HEK293 (cell line): ENCODE data around the gene LNP1.

Source experiments
- CTCF ChIA-PET: fragments of 350-600 bp; formaldehyde crosslinking; extraction: SDS; loops from one replicate; lab custom pipeline; 2021; ENCODE audit warnings: antibody characterized with exemption; lab: Yijun Ruan, JAX
- POLR2A ChIA-PET: fragments of 300-600 bp; formaldehyde crosslinking; extraction: SDS; loops from one replicate; lab custom pipeline; 2020; ENCODE audit warnings: antibody characterized with exemption, inconsistent platforms; lab: Yijun Ruan, JAX
- H3K27ac ChIP-seq: fragments of 200-500 bp; sonication (Bioruptor generic); 2 replicates; pipeline ENCODE4 v1.5.1; 2014; ENCODE audit warnings: low read depth, low read length, control low read depth, inconsistent platforms; ENCODE audit errors: extremely low read depth
- H3K36me3 ChIP-seq, 2 experiments: fragments of 200-500 bp in 1 of 2; sonication (Bioruptor generic) in 1 of 2; 1 replicate in 1 of 2; 2 replicates in 1 of 2; pipeline ENCODE4 v1.5.1; 2014 to 2017; ENCODE audit warnings: inconsistent platforms in 2 of 2, low read length in 2 of 2; ENCODE audit not compliant: control insufficient read depth in 2 of 2, insufficient read depth in 1 of 2
- H3K4me1 ChIP-seq: fragments of 200-500 bp; sonication (Bioruptor generic); 2 replicates; pipeline ENCODE4 v1.5.1; 2014; ENCODE audit warnings: mild to moderate bottlenecking, low read length, inconsistent platforms; ENCODE audit not compliant: control insufficient read depth, insufficient read depth
- H3K4me3 ChIP-seq: 2 replicates; pipeline ENCODE4 v1.5.1; 2011; ENCODE audit warnings: low read depth, mild to moderate bottlenecking, control low read depth, low read length, moderate library complexity
- H3K9me3 ChIP-seq: fragments of 200-500 bp; sonication (Bioruptor generic); 2 replicates; pipeline ENCODE4 v1.5.1; 2014; ENCODE audit warnings: low read depth, low read length, inconsistent platforms; ENCODE audit not compliant: control insufficient read depth, insufficient read depth
- CTCF ChIP-seq: fragments of 450-650 bp; formaldehyde crosslinking; IDR thresholded peaks from 2 replicates; pipeline ENCODE4 v1.5.1; 2016; ENCODE audit warnings: missing biosample characterization, missing genetic modification characterization
- FEZF1 ChIP-seq: fragments of 450-650 bp; formaldehyde crosslinking; IDR thresholded peaks from 2 replicates; pipeline ENCODE4 v1.5.1; 2016; ENCODE audit warnings: missing biosample characterization, missing genetic modification characterization
- HIC1 ChIP-seq: fragments of 450-650 bp; formaldehyde crosslinking; IDR thresholded peaks from 2 replicates; pipeline ENCODE4 v1.5.1; 2016; ENCODE audit warnings: missing biosample characterization, missing genetic modification characterization
- INSM2 ChIP-seq: fragments of 450-650 bp; formaldehyde crosslinking; IDR thresholded peaks from 2 replicates; pipeline ENCODE4 v1.5.1; 2016; ENCODE audit warnings: missing biosample characterization, missing genetic modification characterization
- SETDB1 ChIP-seq: IDR thresholded peaks from one replicate; pipeline ENCODE4 v1.6.1; 2017; ENCODE audit warnings: mild to moderate bottlenecking, low read length, moderate library complexity, mixed read lengths; ENCODE audit not compliant: insufficient read length
- ZBTB20 ChIP-seq: fragments of 450-650 bp; formaldehyde crosslinking; IDR thresholded peaks from 2 replicates; pipeline ENCODE4 v1.5.1; 2016; ENCODE audit warnings: missing biosample characterization, missing genetic modification characterization
- ZNF169 ChIP-seq: fragments of 450-650 bp; formaldehyde crosslinking; IDR thresholded peaks from 2 replicates; pipeline ENCODE4 v1.5.1; 2016; ENCODE audit warnings: missing biosample characterization, missing genetic modification characterization
- ZNF18 ChIP-seq: fragments of 450-650 bp; formaldehyde crosslinking; IDR thresholded peaks from 2 replicates; pipeline ENCODE4 v1.5.1; 2016; ENCODE audit warnings: missing biosample characterization, missing genetic modification characterization
- ZNF202 ChIP-seq: fragments of 450-650 bp; formaldehyde crosslinking; IDR thresholded peaks from 2 replicates; pipeline ENCODE4 v1.5.1; 2016; ENCODE audit warnings: missing biosample characterization, missing genetic modification characterization, borderline replicate concordance
- ZNF404 ChIP-seq: fragments of 450-650 bp; formaldehyde crosslinking; IDR thresholded peaks from 2 replicates; pipeline ENCODE4 v1.5.1; 2017; ENCODE audit warnings: missing biosample characterization, missing genetic modification characterization
- ZNF426 ChIP-seq: fragments of 450-650 bp; formaldehyde crosslinking; IDR thresholded peaks from 2 replicates; pipeline ENCODE4 v1.5.1; 2017; ENCODE audit warnings: missing biosample characterization, missing genetic modification characterization, mild to moderate bottlenecking, inconsistent platforms, moderate library complexity
- ZNF433 ChIP-seq: fragments of 450-650 bp; formaldehyde crosslinking; IDR thresholded peaks from 2 replicates; pipeline ENCODE4 v1.5.1; 2016; ENCODE audit warnings: missing biosample characterization, missing genetic modification characterization, low read depth
- ZNF449 ChIP-seq: fragments of 450-650 bp; formaldehyde crosslinking; IDR thresholded peaks from 2 replicates; pipeline ENCODE4 v1.5.1; 2017; ENCODE audit warnings: missing biosample characterization, mild to moderate bottlenecking, missing genetic modification characterization, moderate library complexity
- ZNF501 ChIP-seq: fragments of 450-650 bp; formaldehyde crosslinking; IDR thresholded peaks from 2 replicates; pipeline ENCODE4 v1.5.1; 2016; ENCODE audit warnings: missing biosample characterization, missing genetic modification characterization
- ZNF621 ChIP-seq: fragments of 450-650 bp; formaldehyde crosslinking; IDR thresholded peaks from 2 replicates; pipeline ENCODE4 v1.5.1; 2017; ENCODE audit warnings: missing biosample characterization, missing genetic modification characterization
- ZNF639 ChIP-seq: fragments of 450-650 bp; formaldehyde crosslinking; IDR thresholded peaks from 2 replicates; pipeline ENCODE4 v1.5.1; 2016; ENCODE audit warnings: missing biosample characterization, missing genetic modification characterization
- ZNF704 ChIP-seq: fragments of 450-650 bp; formaldehyde crosslinking; IDR thresholded peaks from 2 replicates; pipeline ENCODE4 v1.5.1; 2016; ENCODE audit warnings: missing biosample characterization, missing genetic modification characterization
- ZNF843 ChIP-seq: fragments of 450-650 bp; formaldehyde crosslinking; IDR thresholded peaks from 2 replicates; pipeline ENCODE4 v1.5.1; 2016; ENCODE audit warnings: missing biosample characterization, missing genetic modification characterization
- ZSCAN30 ChIP-seq: fragments of 450-650 bp; IDR thresholded peaks from 2 replicates; pipeline ENCODE4 v1.5.1; 2018; ENCODE audit warnings: missing biosample characterization, mild to moderate bottlenecking, missing genetic modification characterization, moderate library complexity

LNP1 gene

GRCh38 chr3:100427699-100428098, 26.4 kb downstream of the LNP1 start:
- POLR2A ChIA-PET = no interaction called here

GRCh38 chr3:100429187-100429716, 27.9 kb downstream of the LNP1 start:
- no peaks in the 10 kb centered on the region for H3K36me3 ChIP-seq
- no peak overlapping the region for H3K4me3 ChIP-seq
- no peaks in the 10 kb centered on the region for H3K9me3 ChIP-seq
- ChIA-PET POLR2A (no interaction called here), CTCF (no interaction called here)
- H3K27ac ChIP-seq = no peak overlapping the region
- peaks cover 6% of the 10 kb centered on the region; the same call in 1 of the 2 replicates for H3K4me1 ChIP-seq
- TF ChIP-seq ZNF501 (tag by site-specific recombination) (no peak), SETDB1 (no peak), ZNF18 (no peak), FEZF1 (tag by site-specific recombination) (no peak), HIC1 (no peak), ZNF449 (tag by site-specific recombination) (no peak), ZSCAN30 (tag by site-specific recombination) (no peak), ZNF169 (tag by site-specific recombination) (no peak)

More at GRCh38 chr3:100427699-100428098, 26.4 kb downstream of the LNP1 start:
- Histone ChIP-seq H3K9me3 (no peaks in the 10 kb centered on the region), H3K36me3 (no peaks in the 10 kb centered on the region), H3K4me3 (no peak overlapping the region), H3K4me1 (peaks cover 6% of the 10 kb centered on the region; the same call in 1 of the 2 replicates), H3K27ac (no peak overlapping the region)
- no peak for TF ChIP-seq ZNF169 (tag by site-specific recombination)
- TF ChIP-seq INSM2 = no peak
- TF ChIP-seq ZNF426 (tag by site-specific recombination) = no peak
- TF ChIP-seq ZNF202 (tag by site-specific recombination) = no peak
- TF ChIP-seq ZNF704 (tag by site-specific recombination) = no peak
- TF ChIP-seq ZBTB20 (tag by site-specific recombination) = no peak
- TF ChIP-seq ZNF433 (tag by site-specific recombination) = no peak
- no peak for TF ChIP-seq ZNF843 (tag by site-specific recombination)
- no peak for TF ChIP-seq ZNF404 (tag by site-specific recombination)
- no peak for TF ChIP-seq CTCF (tag by site-specific recombination)
- no peak for TF ChIP-seq ZNF639
- TF ChIP-seq ZNF621 = no peak
- CTCF ChIA-PET = no interaction called here
